ENCODE measurements around the gene MAP7D2.

The MAP7D2 gene

GRCh38 chrX:20037186-20037585 is 79.5 kb downstream of the MAP7D2 start:
- DNase-seq: no peak

DNA sequence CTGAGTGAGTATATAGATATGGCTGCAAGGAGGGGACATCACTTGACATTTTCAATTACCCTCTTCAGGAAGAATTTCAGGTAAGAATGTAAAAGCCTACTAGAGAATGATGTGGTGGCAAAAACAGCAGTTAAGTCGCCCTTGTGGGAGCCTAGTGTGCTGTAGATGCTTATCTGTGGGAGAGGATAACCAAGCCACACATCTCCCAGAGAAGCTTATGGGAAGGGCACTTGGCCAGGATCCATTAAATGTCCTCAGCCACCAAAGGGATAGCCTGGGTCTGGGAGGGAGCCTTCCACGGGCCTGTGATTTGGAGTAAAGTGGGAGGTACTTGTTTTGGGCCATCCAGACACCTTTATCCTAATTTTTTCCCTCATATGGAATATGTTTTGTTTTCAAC is 84.5 kb downstream of the MAP7D2 start:
- DNase-seq: no peak

DNA sequence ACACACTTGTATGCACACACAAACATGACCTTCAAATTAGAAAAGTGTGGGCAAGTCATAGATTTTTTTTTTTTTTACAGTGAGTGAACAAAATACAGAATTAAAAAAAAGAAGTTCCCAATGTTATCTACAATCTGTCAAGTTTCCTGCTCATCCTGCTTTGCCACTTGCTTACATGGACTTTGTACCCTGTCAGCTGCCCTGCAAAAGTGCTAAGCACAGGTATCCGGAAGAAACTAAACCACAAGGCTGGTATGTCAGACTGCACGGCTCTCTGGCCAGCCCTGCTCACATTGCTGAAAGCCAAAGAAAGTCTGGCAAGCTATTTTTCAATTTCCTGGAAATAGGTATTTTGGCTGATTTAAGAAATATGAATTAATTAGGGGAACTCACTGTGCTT is 87.0 kb downstream of the MAP7D2 start:
- no peak for DNase-seq

DNA sequence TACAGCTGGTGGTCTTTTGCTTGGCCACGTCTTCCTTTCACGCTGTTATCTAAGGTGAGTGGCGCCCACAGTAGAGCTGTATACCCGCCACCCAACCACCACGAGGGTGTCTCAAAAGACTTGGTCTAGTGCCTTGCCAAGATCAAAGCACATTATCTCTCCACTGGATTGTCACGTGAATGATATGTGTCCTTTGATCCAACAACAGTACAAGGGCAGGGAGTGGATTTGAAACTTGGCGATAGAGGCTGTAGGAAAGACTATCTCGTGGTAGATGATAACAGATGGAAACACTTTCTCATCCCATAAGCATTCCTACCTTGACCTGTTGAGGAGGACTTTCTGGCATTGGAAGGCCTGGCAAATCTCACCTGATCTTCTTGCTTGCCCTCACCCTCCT is 88.1 kb downstream of the MAP7D2 start:
- no peak for DNase-seq

DNA sequence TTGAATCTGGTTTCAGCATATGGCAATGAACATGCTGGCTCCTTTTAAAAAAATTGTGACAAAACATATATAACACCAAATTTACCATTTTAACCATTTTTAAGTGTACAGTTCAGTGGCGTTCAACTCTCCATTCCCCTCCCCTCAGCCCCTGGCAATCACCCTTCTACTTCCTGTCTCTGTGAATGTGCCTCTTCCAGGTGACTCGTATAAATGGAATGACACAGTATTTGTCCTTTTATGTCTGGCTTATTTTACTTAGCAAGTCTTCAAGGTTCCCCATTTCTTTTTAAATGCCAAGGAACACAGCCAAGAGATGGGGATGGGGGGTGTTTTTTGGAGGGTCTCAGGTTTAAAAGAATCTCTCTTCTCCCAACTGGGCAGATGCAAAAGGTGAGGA is 90.4 kb downstream of the MAP7D2 start:
- DNase-seq: no peak

- DNase-seq: no peak
Observed at GRCh38 chrX:20019672-20020365, 96.9 kb downstream of the MAP7D2 start.

DNA sequence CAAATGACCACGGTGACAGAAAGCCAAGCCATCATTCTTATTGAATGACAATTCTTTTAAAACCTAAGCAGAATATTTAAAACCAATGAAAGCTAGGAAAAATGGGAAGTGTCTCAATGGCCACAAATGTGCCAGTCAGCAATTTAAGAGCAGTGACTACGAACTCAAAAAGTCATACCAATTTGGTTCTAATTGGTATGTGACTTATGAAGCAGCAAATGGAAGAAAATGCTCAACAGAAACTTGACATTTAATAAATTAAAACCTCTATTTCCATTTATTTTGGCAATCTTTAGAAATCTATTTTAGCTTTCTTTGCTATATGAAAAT is 100.1 kb downstream of the MAP7D2 start:
- no peak for DNase-seq

- no peak for DNase-seq
Observed at GRCh38 chrX:20015945-20016615, 100.6 kb downstream of the MAP7D2 start.

DNA sequence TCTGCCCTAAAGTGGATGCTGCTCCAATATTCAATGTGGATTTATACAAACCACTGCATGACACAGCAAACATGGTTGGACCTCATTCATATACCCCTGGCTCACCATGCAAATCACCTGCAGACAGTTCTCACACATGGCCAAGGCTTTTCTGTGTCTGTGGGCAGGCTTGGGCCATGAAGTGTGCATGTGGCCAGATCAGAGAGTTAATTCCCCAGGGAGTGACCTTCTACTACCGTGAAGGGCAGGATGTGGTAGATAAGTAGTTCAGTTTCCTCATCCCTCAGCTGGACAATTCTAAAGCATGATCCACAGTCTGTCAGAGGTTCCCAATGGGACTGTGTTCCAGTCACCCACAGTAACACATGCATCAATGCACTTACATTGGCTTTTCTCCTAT is 101.3 kb downstream of the MAP7D2 start:
- DNase-seq: no peak

GRCh38 chrX:20011608-20012007 is 105.1 kb downstream of the MAP7D2 start:
- DNase-seq: no peak

DNA sequence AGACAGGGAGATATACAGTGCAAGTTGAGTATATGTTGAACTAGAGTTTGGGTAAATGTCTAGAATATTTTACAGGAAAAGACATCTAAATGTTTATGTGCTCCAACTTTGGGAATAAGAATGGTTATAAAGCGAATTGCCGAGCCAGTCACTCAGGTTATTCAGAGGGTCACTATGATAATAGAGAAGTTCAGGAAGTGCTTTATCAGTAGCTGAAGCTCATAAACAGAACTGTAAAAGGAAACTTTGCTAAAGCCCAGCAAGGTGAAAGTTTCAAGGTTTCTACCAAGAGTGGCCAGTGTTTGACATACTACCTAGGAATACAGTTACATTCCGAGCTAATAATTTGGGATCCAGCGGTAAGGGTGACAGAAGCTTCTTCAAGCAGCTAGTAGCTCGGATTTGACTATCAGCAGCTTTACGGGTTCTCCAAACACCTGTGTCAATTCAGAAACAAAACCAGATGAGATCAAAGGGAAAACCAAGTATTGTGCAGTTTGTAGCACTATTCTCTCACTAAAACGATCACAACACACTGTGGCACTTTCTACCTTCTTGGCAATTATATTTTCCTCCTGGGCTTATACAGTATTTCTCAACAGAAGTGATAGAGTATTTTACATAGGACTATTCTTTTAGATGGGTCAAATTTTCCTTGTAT is 108.6 kb downstream of the MAP7D2 start:
- DNase-seq: no peak

DNA sequence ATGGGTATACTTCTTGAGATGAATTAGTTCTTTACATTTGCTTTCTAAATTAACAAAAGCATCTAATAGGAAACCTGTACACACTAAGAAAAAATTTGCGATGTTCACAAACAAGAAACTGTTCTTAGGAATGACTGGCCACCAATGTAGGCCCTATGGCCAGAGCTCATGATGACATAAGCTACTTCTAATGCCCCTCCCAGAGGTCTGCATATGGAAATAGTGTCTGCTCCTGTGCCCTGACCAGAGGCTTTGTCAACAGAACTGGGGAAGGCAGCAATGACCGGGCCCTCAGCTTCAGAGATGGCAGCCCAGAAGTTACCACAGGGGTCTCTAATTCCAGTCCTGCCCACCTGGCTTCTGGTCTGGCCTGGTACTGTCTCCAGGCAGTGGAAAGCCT is 110.8 kb downstream of the MAP7D2 start:
- DNase-seq: no peak

DNA sequence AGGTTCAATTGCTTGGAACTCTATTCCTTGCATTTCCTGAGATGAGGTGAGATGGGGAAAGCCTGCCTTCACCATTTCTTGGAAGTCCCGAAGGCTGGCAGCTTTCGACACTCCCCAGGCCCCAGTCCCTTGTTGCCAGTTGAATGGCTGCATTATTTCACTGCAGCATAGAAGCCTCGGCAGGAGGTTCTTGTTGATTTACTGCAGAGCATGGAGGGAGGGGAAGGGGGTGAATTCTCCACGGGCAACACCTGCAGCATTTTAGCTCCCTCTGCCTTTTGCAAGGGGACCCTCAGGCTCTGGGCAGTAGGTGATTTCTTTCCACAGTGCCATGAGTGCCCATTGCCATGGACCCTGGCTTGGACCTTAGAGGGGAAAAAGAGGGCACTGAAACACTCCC is 115.1 kb downstream of the MAP7D2 start:
- DNase-seq: no peak

DNA sequence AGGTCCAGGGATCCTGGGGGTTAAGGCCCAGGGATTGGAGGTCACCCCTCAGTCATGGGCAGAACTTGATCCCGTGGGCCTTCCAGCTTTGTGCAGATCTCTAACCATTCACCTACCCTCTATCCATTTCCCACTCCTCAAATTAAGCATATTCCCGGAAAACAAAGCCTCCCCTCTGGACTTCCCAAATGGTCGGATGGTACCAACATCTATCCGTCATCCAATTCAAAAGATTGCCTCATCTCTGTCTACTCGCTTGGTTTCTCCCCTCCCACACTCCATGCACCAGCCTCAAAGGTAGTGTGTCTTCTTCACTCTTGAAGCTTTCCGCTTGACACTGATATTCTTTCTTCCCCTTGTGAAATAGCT is 125.4 kb downstream of the MAP7D2 start:
- DNase-seq: no peak

- peak; percentile 75 to 81 for DNase-seq
Observed at GRCh38 chrX:19990556-19991349, 126.0 kb downstream of the MAP7D2 start, which contains the start of gene BCLAF3. TSS of gene BCLAF3 (minus strand) at chrX:19991061. CDS start at chrX:19970264, 20,797 bp downstream.

- no peak for DNase-seq
Observed at GRCh38 chrX:19990151-19990555, 126.6 kb downstream of the MAP7D2 start.

DNA sequence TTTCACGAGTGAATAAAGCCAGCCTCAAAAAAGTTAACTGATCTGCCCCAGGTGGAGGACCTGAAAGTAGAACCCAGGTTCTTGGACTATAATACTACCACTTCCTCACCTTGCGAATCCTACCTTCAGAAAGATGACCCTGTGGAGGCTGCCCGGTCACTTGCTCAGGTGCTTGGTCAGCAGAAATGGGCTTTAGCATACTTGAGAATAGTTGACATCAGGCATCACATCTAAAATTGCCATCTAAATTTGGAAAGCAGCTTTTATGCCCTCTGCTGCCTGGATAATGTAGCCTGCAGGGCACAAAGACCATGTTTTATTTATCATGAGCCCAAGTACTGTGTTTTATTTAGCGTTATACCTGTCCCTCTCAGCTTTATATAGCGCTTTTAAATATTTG is 128.9 kb downstream of the MAP7D2 start:
- DNase-seq: no peak

DNA sequence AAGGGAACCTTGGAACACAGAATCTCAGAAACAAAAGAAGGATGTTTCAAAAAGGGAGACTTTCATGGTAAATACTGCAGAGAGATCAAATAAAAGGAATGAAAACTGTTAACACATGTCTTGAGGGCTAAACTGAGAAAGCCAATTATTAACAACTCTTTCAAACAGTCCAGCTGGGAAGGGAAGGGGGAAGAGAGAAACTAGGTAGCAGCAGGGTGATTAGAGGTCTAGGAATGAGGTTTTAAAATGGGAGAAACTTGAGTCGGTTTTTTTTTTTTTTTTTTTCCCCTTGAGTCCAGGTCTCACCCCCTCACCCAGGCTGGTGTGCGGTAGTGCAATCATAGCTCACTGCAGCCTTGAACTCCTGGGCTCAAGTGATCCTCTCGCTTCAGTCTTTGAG is 130.2 kb downstream of the MAP7D2 start:
- no peak for DNase-seq

GRCh38 chrX:19981947-19982346 is 134.8 kb downstream of the MAP7D2 start:
- no peak for DNase-seq

DNA sequence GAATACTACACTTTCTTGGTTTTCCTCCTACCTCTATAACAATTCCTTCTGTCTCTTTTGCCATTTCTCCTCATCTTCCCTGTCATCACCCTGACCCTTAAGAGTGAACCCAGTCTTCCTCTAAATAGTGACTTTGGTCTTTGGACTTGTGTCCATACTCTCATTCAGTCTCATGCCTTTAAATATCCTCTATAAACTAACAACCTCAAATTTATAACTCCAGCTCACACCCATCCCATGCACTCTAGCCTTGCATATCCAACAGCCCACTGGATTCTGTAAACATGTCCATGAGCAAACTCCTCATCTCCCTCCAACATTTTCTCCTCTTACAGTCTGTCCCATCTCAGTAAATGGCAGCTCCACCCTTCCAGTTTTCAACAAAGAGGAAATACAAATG is 140.9 kb downstream of the MAP7D2 start:
- no peak for DNase-seq

DNA sequence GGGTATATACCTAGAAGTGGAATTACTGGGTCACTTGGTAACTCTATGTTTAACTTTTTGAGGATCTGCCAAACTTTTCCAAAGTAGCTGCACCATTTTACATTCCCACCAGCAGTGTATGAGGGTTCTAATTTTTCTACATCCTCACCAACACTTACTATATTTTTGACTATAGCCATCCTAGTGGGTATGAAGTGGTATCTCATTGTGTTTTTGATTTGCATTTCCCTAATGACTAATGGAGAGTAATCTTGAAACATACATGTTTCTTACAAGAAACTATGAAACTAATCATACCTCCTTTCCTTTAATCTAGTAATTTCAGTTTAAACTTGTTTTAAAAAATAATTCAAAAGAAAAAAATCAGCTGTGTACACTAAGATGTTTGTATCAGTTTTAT is 143.7 kb downstream of the MAP7D2 start:
- DNase-seq: no peak

- no peak for DNase-seq
Observed at GRCh38 chrX:19968276-19968675, 148.4 kb downstream of the MAP7D2 start.

GRCh38 chrX:19966056-19966455 is 150.7 kb downstream of the MAP7D2 start:
- no peak for DNase-seq

All from hippocampal formation (tissue), 2 donors.